K562 (cell line): ENCODE data around the gene DDX60. TPM values are rescaled to one million over a fixed set of nuclear protein-coding genes. Genes with fewer than 3 reads are reported as not detected.

ENCODE experiments used
- ATAC-seq: fragments of 200-7000 bp; cut with Tn5 transposase; 3 replicates; pipeline ENCODE4 v1.9.1; 2020; ENCODE audit warnings: moderate library complexity
- BruUV-seq: library from RNA; stranded (reverse); fragments of 400-500 nt; replicated peaks from 2 replicates; lab custom pipeline; 2021; lab: Mats Ljungman, UMichigan
- CTCF ChIA-PET: fragments of 300-600 bp; formaldehyde crosslinking; extraction: SDS; loops from one replicate; lab custom pipeline; 2021; ENCODE audit warnings: low intra/inter-chr PET ratio; lab: Yijun Ruan, JAX
- POLR2A ChIA-PET: fragments of 300-600, 350-650 bp; sonication (Branson Sonifier 250); formaldehyde crosslinking; extraction: SDS; loops from one replicate; lab custom pipeline; 2021; ENCODE audit warnings: antibody characterized with exemption, inconsistent platforms; lab: Yijun Ruan, JAX
- DNase-seq, 4 experiments: peaks; one replicate each; pipeline versions ENCODE4 v3.0.0 to v3.0.0-alpha.2; 2011 to 2018; ENCODE audit warnings: low spot score in 3 of 4, mixed read lengths in 3 of 4; ENCODE audit errors: extremely low read depth in 1 of 4
- FAIRE-seq: peaks from 2 replicates; lab custom pipeline; 2011; peaks lifted over from hg19 to GRCh38; lab: Jason Lieb, UNC
- H2AFZ ChIP-seq: 2 replicates; pipeline ENCODE4 v1.6.0; 2011; ENCODE audit warnings: low read depth, low read length, control low read depth, inconsistent platforms
- H3K27ac ChIP-seq: fragments of 200-600 bp; 3 replicates; pipeline ENCODE4 v1.8.0; 2011; ENCODE audit warnings: low read depth, mild to moderate bottlenecking, control low read depth, inconsistent platforms, low read length, moderate library complexity, mixed read lengths; ENCODE audit errors: extremely low read depth
- H3K27me3 ChIP-seq, 2 experiments: fragments of 300-600 bp in 1 of 2; 2 replicates in 1 of 2; 3 replicates in 1 of 2; pipeline versions ENCODE4 v1.6.0 to v1.8.0; 2011; ENCODE audit warnings: inconsistent platforms in 2 of 2, low read length in 2 of 2, mild to moderate bottlenecking in 1 of 2, mixed read lengths in 1 of 2, moderate library complexity in 1 of 2; ENCODE audit not compliant: control insufficient read depth in 2 of 2, insufficient read depth in 2 of 2
- H3K36me3 ChIP-seq: fragments of 300-600 bp; 3 replicates; pipeline ENCODE4 v1.8.0; 2011; ENCODE audit warnings: mild to moderate bottlenecking, low read length, inconsistent platforms; ENCODE audit not compliant: control insufficient read depth, insufficient read depth
- H3K4me1 ChIP-seq, 2 experiments: fragments of 200-600 bp in 1 of 2; replicated peaks in 1 of 2; 2 replicates in 1 of 2; 3 replicates in 1 of 2; pipeline versions ENCODE4 v1.5.1 to v1.8.0; 2011; ENCODE audit warnings: inconsistent platforms in 2 of 2, low read length in 2 of 2, mild to moderate bottlenecking in 1 of 2, mixed read lengths in 1 of 2, moderate library complexity in 1 of 2; ENCODE audit not compliant: control insufficient read depth in 2 of 2, insufficient read depth in 2 of 2
- H3K4me2 ChIP-seq: 2 replicates; pipeline ENCODE4 v1.6.1; 2011; ENCODE audit warnings: low read length, control low read depth, inconsistent platforms, mixed read lengths; ENCODE audit not compliant: insufficient read depth
- H3K4me3 ChIP-seq: fragments of 200-600 bp; sonication (generic), shearing (Covaris generic); 2 replicates; pipeline ENCODE4 v1.5.1; 2016; ENCODE audit warnings: control low read depth, inconsistent platforms
- H3K79me2 ChIP-seq: fragments of 200-600 bp; 3 replicates; pipeline ENCODE4 v1.8.0; 2011; ENCODE audit warnings: low read length, inconsistent platforms; ENCODE audit not compliant: control insufficient read depth, insufficient read depth
- H3K9ac ChIP-seq, 2 experiments: 2 replicates each; pipeline versions ENCODE4 v1.6.0 to v1.6.1; 2011; ENCODE audit warnings: low read depth in 2 of 2, low read length in 2 of 2, control low read depth in 1 of 2, inconsistent platforms in 1 of 2, mild to moderate bottlenecking in 1 of 2, mixed read lengths in 1 of 2; ENCODE audit not compliant: insufficient read depth in 1 of 2
- H3K9me1 ChIP-seq: one replicate; pipeline ENCODE4 v1.6.0; 2011; ENCODE audit warnings: inconsistent platforms, mild to moderate bottlenecking, low read length, moderate library complexity; ENCODE audit not compliant: control insufficient read depth, insufficient read depth
- H3K9me3 ChIP-seq: replicated peaks from 2 replicates; pipeline ENCODE4 v1.5.1; 2011; ENCODE audit warnings: low read depth, low read length, inconsistent platforms; ENCODE audit not compliant: control insufficient read depth, insufficient read depth
- H4K20me1 ChIP-seq: replicated peaks from 2 replicates; pipeline ENCODE4 v1.6.1; 2011; ENCODE audit warnings: low read length, inconsistent platforms, mixed read lengths; ENCODE audit not compliant: control insufficient read depth, insufficient read depth
- HEY1 ChIP-seq: fragments of 250-450 bp; sonication (Bioruptor Pico); IDR thresholded peaks from 2 replicates; pipeline ENCODE4 v1.5.0; 2020; ENCODE audit warnings: mild to moderate bottlenecking, moderate library complexity, borderline replicate concordance
- MECOM ChIP-seq: fragments of 250-450 bp; sonication (Bioruptor Pico); IDR thresholded peaks from 2 replicates; pipeline ENCODE4 v1.8.0; 2022; ENCODE audit warnings: inconsistent platforms
- SLC30A9 ChIP-seq: fragments of 250-450 bp; sonication (Bioruptor Pico); IDR thresholded peaks from 2 replicates; pipeline ENCODE4 v1.8.0; 2022; ENCODE audit warnings: mild to moderate bottlenecking, moderate library complexity
- SMAD3 ChIP-seq: fragments of 450-650 bp; formaldehyde crosslinking; conservative IDR thresholded peaks from 2 replicates; pipeline ENCODE4 v1.4.0; 2020; ENCODE audit warnings: mild to moderate bottlenecking
- SNIP1 ChIP-seq: fragments of 450-650 bp; IDR thresholded peaks from 2 replicates; pipeline ENCODE4 v1.7.1; 2017; ENCODE audit warnings: low read depth, mild to moderate bottlenecking
- SOX6 ChIP-seq: fragments of 450-650 bp; IDR thresholded peaks from 2 replicates; pipeline ENCODE4 v1.6.1; 2014; ENCODE audit warnings: mild to moderate bottlenecking
- SRSF3 ChIP-seq: fragments of 200-400 bp; formaldehyde crosslinking; IDR thresholded peaks from 2 replicates; pipeline ENCODE4 v1.6.1; 2016; ENCODE audit warnings: mild to moderate bottlenecking, low read length, moderate library complexity; ENCODE audit not compliant: insufficient read depth
- TEAD2 ChIP-seq: fragments of 450-650 bp; IDR thresholded peaks from 2 replicates; pipeline ENCODE4 v1.6.1; 2016; ENCODE audit warnings: missing genetic modification characterization, control low read depth, missing compliant biosample characterization
- ZNF143 ChIP-seq: sonication (generic); formaldehyde crosslinking; IDR thresholded peaks from 2 replicates; pipeline ENCODE4 v1.9.0; 2022; ENCODE audit warnings: mild to moderate bottlenecking, missing genetic modification reagents
- ZNF668 ChIP-seq: fragments of 250-450 bp; sonication (Bioruptor Pico); IDR thresholded peaks from 2 replicates; pipeline ENCODE4 v1.8.0; 2022; ENCODE audit warnings: mild to moderate bottlenecking, inconsistent platforms
- WGBS: fragments of 100-300 bp; shearing (Covaris generic); methylation state at CpG from one replicate; pipeline ENCODE4 v1.1.6; 2016; ENCODE audit warnings: low coverage, mixed read lengths; ENCODE audit not compliant: insufficient coverage; ENCODE audit errors: missing lambda C conversion rate; 5-methylcytosine and 5-hydroxymethylcytosine counted together
- in situ Hi-C: fragments of 300-500 bp; cut with MboI; formaldehyde crosslinking; loops from 4 replicates; pipeline ENCODE4 v1.15.0; 2018; ENCODE audit warnings: inconsistent platforms, mixed read lengths
- intact Hi-C: fragments of 100-400 bp; cut with micrococcal nuclease; formaldehyde crosslinking; loops from 2 replicates; pipeline ENCODE4 v1.14.2; 2022
- polyA plus RNA-seq, 8 experiments: library from polyadenylated mRNA; depleted of rRNA in 4 of 8; stranded (reverse) in 5 of 8; unstranded in 3 of 8; fragments of >200 nt; fragmentation: Nextera tagmentation in 2 of 8; fragmentation: Illumina TruSeq in 1 of 8; extraction: Ambion mirVana in 2 of 8; extraction: Trizol in 1 of 8; gene quantifications; 2 replicates each; pipeline versions ENCODE4 v1.2.1 to v1.2.3, GENCODE V29; 2011 to 2014; ENCODE audit warnings: inconsistent platforms in 1 of 8, missing spikeins in 1 of 8
- total RNA-seq, 7 experiments: library from RNA; depleted of rRNA in 6 of 7; stranded (reverse); fragments of >200 nt in 6 of 7; fragmentation: Illumina TruSeq in 2 of 7; extraction: Trizol in 2 of 7; gene quantifications; 2 replicates each; pipeline versions ENCODE4 v1.2.1 to v1.2.3, GENCODE V29; 2011 to 2021; ENCODE audit warnings: low replicate concordance in 1 of 7

Gene DDX60
- total and polyA plus RNA-seq, 9 of the 15 experiments (the other 6 are each of a cell fraction or from before 2014, with no cell fraction given) = 0.06 to 0.25 (median 0.13) TPM

DNA sequence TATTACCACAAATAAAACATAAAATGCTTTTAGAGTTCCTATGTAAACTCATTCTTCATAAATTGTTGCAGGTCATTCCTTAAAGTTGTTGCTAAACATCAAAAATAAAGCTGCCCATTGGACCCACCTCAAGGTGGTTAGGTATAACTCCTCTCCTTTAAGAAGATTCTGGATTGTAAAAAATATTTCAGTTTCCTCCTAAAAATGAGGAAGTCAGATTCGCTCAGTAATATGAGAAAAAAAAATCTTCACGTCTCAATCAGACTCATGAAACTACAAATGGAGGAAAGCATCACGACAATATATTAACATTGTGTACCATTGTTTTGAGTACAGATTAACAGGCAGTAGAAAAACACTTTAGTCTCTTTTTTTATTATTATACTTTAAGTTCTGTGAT is 105.9 kb downstream of the DDX60 start:
- H3K27ac ChIP-seq = no peak overlapping the region
- H3K9me3 ChIP-seq = no peaks in the 10 kb centered on the region
- 4% methylated on average over 3 of the region's 3 CpGs for WGBS
- no peak for ATAC-seq
- H3K4me3 ChIP-seq = no peak overlapping the region
- no peak for FAIRE-seq
- no peak for TF ChIP-seq ZNF143 (CRISPR knock-in tag)
- TF ChIP-seq MECOM = no peak
- TF ChIP-seq, all 486 proteins: peak for 0
- DNase-seq = no peak
- no peak overlapping the region for H2AFZ ChIP-seq
- H3K27me3 ChIP-seq = no peaks in the 10 kb centered on the region
- intact Hi-C loops (no loop called here), in situ Hi-C loops (no loop called here)
- H3K79me2 ChIP-seq = no peaks in the 10 kb centered on the region
- no peaks in the 10 kb centered on the region for H3K4me1 ChIP-seq
- no TSS peak for BruUV-seq
- no peak overlapping the region for H3K9ac ChIP-seq
- ChIA-PET CTCF (no interaction called here), POLR2A (no interaction called here)
- no peak overlapping the region for H3K4me2 ChIP-seq
- H3K9me1 ChIP-seq = no peaks in the 10 kb centered on the region
- no peaks in the 10 kb centered on the region for H4K20me1 ChIP-seq
- no peaks in the 10 kb centered on the region for H3K36me3 ChIP-seq

DNA sequence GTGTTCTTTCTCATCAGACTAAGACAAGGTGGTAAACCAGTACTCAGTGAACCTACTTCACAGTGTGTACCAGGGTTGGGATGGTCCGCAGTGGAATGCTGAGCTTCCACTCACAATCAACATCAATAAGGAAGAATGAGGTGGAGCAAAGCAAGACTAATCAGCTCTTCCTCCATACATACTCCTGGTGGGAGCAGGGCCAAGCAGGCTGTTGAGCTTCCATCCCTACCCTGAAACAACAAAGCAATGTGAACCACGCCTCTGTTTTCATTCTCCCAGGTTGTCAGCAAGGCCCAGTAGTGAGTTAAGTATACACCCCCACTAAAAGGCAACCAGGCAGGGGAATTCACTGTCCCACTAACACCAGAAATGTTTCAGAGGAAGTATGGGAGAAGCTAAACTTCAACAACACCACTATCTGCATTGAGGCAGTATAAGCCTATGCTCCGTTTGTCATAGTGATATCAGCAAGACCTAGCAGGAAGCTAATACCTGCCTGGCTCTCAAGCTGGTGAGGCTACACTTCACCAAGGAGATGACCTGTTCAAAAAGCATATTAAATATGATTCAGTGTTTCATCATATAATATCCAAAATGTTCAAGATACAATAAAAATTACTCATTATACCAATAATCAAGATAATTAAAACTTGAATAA is 109.5 kb downstream of the DDX60 start:
- CTCF ChIA-PET = no interaction called here
- 0% methylated on average over 2 of the region's 3 CpGs for WGBS
- Histone ChIP-seq H3K9me1 (no peaks in the 10 kb centered on the region), H3K79me2 (no peaks in the 10 kb centered on the region), H3K4me3 (no peak overlapping the region), H3K9ac (no peak overlapping the region), H2AFZ (no peak overlapping the region), H3K36me3 (no peaks in the 10 kb centered on the region), H3K27me3 (no peaks in the 10 kb centered on the region), H4K20me1 (no peaks in the 10 kb centered on the region), H3K27ac (no peak overlapping the region), H3K4me1 (no peaks in the 10 kb centered on the region), H3K4me2 (no peak overlapping the region), H3K9me3 (no peaks in the 10 kb centered on the region; the same call in 1 of the 2 replicates)
- ATAC-seq = no peak
- TF ChIP-seq SOX6 (no peak), SLC30A9 (CRISPR knock-in tag) (no peak), SRSF3 (no peak), ZNF668 (CRISPR knock-in tag) (no peak), SMAD3 (CRISPR knock-in tag) (no peak), HEY1 (CRISPR knock-in tag) (no peak), SNIP1 (no peak), TEAD2 (tag) (no peak)
- POLR2A ChIA-PET = no interaction called here
- no peak for FAIRE-seq
- in situ Hi-C loops = no loop called here
- intact Hi-C loops = no loop called here
- DNase-seq = no peak
- BruUV-seq = no TSS peak
